Tibial nerve (tissue), 4 donors: ENCODE measurements around the gene C6orf58. TPM values are rescaled to one million over a fixed set of nuclear protein-coding genes. Genes with fewer than 3 reads are reported as not detected.

ENCODE experiments used
- DNase-seq, 2 donors: peaks; one replicate each; pipeline ENCODE4 v3.0.0-alpha.2; 2019; ENCODE audit warnings: low spot score in 2 of 2
- H3K27ac ChIP-seq, 4 donors: fragments of 200-600 bp; sonication (generic) in 3 of 4; one replicate each; pipeline ENCODE4 v1.5.1; 2017 to 2019; ENCODE audit warnings: mild to moderate bottlenecking in 1 of 4
- H3K27me3 ChIP-seq, 2 donors: fragments of 200-600 bp; sonication (generic) in 1 of 2; one replicate each; pipeline versions ENCODE4 v1.5.1 to v1.6.0; 2017 to 2019
- H3K36me3 ChIP-seq, 3 donors: fragments of 200-600 bp; sonication (generic); one replicate each; pipeline ENCODE4 v1.5.1; 2018 to 2019
- H3K4me1 ChIP-seq, 4 donors: fragments of 200-600 bp; sonication (generic) in 3 of 4; one replicate each; pipeline ENCODE4 v1.5.1; 2017 to 2019
- H3K4me3 ChIP-seq, 4 donors: fragments of 200-600 bp; sonication (generic) in 3 of 4; one replicate each; pipeline ENCODE4 v1.5.1; 2017 to 2019; ENCODE audit warnings: mild to moderate bottlenecking in 1 of 4, moderate library complexity in 1 of 4
- H3K9me3 ChIP-seq, 4 donors: fragments of 200-600 bp; sonication (generic) in 3 of 4; one replicate each; pipeline ENCODE4 v1.5.1; 2017 to 2019
- EP300 ChIP-seq, 2 donors: sonication (generic); formaldehyde crosslinking; IDR thresholded peaks; one replicate each; pipeline ENCODE4 v1.6.1; 2017; ENCODE audit warnings: antibody characterized with exemption in 2 of 2, mild to moderate bottlenecking in 1 of 2
- POLR2A ChIP-seq, 2 donors: fragments of 450-650 bp; IDR thresholded peaks; one replicate each; pipeline ENCODE4 v1.6.1; 2017; ENCODE audit warnings: antibody characterized with exemption in 2 of 2, mild to moderate bottlenecking in 2 of 2, moderate library complexity in 2 of 2
- WGBS, 2 donors: methylation state at CpG; one replicate each; pipeline ENCODE4 v1.1.5; 2018; 5-methylcytosine and 5-hydroxymethylcytosine counted together
- total RNA-seq, 4 donors: library from RNA; depleted of rRNA; stranded (reverse); fragments of >200 nt; gene quantifications; one replicate each; pipeline ENCODE4 v1.1.0, GENCODE V29; 2016
- TF ChIP-seq, protein P1 (sequence below), 5 experiments: fragments of 200-600 bp in 3 of 5; fragments of 450-650 bp in 2 of 5; sonication (generic) in 3 of 5; IDR thresholded peaks; one replicate each; pipeline ENCODE4 v1.5.1; 2016 to 2019; ENCODE audit warnings: antibody characterized with exemption in 5 of 5, mild to moderate bottlenecking in 3 of 5, moderate library complexity in 2 of 5

Gene C6orf58
- total RNA-seq, 4 donors from 2014 or later = not detected

DNA sequence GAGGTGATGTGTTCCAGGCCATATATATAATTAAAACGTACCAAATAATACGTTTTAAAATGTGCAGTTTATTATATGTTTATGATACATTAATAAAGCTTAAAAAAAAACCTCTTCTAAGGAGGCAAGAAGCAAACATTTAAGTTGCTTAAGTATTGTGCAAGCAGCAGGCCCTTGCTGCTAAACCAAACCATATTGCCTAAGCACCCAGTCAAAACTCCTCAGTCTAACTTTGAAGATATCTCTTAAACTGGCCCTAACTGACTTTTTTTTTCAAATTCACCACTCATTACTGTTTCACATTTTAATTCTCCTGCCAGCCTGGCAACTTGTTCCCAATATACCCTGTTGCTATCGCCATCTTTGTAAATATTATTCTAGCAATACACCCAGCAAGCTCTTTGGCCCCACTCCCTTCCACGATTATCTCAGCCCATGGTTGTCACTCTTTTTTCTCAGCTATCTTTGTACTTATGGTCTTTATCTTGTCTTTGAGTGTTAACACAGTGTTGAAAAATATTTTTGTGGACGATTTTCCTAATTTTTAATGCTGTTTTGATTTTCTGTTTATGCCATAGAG lies 60.9 kb downstream of the C6orf58 start:
- no peaks in the 10 kb centered on the region for H3K36me3 ChIP-seq
- no peaks in the 10 kb centered on the region for H3K9me3 ChIP-seq
- WGBS, 2 donors = 63 to 66% methylated on average over 5 of the region's 5 CpGs
- TF ChIP-seq EP300 (IDR thresholded peaks at IDR 0.05) (no peak), POLR2A (IDR thresholded peaks at IDR 0.05) (no peak)
- TF ChIP-seq, protein P1, sequence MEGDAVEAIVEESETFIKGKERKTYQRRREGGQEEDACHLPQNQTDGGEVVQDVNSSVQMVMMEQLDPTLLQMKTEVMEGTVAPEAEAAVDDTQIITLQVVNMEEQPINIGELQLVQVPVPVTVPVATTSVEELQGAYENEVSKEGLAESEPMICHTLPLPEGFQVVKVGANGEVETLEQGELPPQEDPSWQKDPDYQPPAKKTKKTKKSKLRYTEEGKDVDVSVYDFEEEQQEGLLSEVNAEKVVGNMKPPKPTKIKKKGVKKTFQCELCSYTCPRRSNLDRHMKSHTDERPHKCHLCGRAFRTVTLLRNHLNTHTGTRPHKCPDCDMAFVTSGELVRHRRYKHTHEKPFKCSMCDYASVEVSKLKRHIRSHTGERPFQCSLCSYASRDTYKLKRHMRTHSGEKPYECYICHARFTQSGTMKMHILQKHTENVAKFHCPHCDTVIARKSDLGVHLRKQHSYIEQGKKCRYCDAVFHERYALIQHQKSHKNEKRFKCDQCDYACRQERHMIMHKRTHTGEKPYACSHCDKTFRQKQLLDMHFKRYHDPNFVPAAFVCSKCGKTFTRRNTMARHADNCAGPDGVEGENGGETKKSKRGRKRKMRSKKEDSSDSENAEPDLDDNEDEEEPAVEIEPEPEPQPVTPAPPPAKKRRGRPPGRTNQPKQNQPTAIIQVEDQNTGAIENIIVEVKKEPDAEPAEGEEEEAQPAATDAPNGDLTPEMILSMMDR (IDR thresholded peaks at IDR 0.05) = no peak
- no peak overlapping the region for H3K4me3 ChIP-seq
- H3K4me1 ChIP-seq = no peaks in the 10 kb centered on the region
- H3K27ac ChIP-seq = no peak overlapping the region
- no peaks in the 10 kb centered on the region for H3K27me3 ChIP-seq
- DNase-seq = no peak

Other genes starting within 250 kb of the C6orf58 start
- 10 to 100 TPM; 51.9 to 91.0 (median 59.2) TPM for gene ECHDC1, start 233.6 kb upstream of the C6orf58 start, total RNA-seq
- gene KIAA0408, start 117.8 kb upstream of the C6orf58 start, total RNA-seq = 10 to 100 TPM in 3 of 4 donors, 1 to 10 TPM in 1; 8.4 to 16.5 (median 11.8) TPM